Hindlimb muscle (tissue), 1 donor: Measurements from ENCODE around the gene MUC21. TPM values are rescaled to one million over a fixed set of nuclear protein-coding genes. Genes with fewer than 3 reads are reported as not detected.
"Not testable (repeated sequence)": the region's sequence is repeated elsewhere in the genome, so short reads cannot be mapped to it uniquely, and the experiment has no call there.

ENCODE experiments used
- DNase-seq: peaks from one replicate; pipeline ENCODE4 v3.0.0-alpha.2; 2013
- polyA plus RNA-seq: library from polyadenylated mRNA; unstranded; fragments of 120-200 nt; gene quantifications from one replicate; pipeline ENCODE4 v1.2.1, GENCODE V29; 2013; ENCODE audit not compliant: insufficient read length

Gene MUC21
- polyA plus RNA-seq, result not detected

DNA sequence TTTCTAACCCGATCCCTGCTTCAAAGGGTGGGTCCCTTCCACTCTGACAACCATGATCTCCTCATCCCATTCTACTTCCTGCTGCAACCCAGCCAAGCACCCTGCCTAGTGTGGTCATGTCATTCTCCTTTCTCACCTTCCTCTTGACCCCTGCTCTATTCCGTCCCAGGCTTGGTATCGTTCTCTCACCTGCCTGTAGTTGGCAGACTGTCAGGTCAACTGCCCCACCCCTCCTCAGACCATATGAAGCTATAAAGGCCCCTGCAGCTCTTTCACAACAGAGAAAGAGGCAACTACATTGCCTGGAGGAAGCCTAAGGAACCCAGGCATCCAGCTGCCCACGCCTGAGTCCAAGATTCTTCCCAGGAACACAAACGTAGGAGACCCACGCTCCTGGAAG, at the start of gene MUC21:
MUC21 (plus strand) TSS at position 280 of the 400 bp plus-strand sequence. CDS start 241 bp downstream, outside the sequence.
- no peak for DNase-seq

DNA sequence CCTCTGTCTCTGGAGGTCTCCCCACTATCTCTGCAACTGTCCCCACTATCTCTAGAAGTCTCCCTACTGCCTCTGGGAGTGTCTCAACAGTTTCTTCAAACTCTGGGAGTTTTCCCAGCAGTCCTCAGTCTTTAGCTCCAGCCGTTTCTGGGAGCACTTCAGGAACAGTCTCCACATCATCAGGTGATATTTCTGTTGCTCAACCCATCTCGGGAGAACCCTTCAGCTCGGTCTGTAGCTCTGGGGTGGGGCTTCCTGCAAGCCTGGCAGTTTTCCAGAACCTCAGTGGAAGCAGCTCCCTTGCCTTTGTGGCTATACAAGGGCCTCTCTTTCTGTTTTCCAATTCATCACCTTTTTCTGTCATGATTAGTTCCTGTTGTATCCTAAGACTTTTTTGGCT, 48.5 kb upstream of the MUC21 start:
- no peak for DNase-seq

- no peak for DNase-seq
Measured at GRCh38 chr6:30937265-30937664, 46.3 kb upstream of the MUC21 start.

DNA sequence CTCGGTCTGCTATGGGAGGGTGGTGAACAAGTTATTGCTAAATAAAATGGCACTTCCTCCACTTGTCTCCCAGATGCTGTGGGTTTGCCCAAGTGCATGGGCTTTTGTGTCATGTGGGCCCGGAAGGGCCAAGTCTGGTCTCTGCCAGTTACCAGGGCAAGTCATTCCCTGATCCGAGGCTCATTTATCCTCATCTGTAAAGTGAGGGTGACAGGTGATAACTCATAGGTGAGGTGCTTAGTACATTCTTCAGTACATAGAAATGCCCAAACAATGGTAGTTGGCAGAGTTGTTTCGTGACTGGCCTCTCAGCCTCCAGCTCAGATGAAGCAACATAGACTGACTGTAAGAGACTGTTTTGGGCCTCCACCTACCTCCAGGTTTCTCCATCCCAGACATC, 44.8 kb upstream of the MUC21 start:
- DNase-seq, result no peak

DNA sequence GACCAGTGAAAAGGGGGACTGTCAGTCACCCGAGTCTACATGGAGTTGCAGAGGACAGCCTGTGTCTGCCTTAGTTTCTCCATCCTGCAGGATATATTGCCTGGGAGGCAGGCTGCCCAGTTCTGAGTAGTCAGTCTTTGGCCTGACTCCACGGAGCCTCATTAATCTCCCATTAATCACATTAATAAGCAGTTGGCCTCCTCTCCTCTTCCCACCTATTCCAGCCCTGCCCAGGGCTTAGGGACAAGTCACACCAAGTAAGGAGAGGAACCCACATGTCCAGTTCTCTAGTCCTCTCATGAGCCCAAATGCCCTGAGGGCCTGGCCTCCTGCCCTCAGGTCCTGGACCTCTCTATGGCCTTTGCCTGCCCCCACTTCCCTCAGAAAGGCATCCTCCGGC, 44.0 kb upstream of the MUC21 start:
- no peak for DNase-seq

DNA sequence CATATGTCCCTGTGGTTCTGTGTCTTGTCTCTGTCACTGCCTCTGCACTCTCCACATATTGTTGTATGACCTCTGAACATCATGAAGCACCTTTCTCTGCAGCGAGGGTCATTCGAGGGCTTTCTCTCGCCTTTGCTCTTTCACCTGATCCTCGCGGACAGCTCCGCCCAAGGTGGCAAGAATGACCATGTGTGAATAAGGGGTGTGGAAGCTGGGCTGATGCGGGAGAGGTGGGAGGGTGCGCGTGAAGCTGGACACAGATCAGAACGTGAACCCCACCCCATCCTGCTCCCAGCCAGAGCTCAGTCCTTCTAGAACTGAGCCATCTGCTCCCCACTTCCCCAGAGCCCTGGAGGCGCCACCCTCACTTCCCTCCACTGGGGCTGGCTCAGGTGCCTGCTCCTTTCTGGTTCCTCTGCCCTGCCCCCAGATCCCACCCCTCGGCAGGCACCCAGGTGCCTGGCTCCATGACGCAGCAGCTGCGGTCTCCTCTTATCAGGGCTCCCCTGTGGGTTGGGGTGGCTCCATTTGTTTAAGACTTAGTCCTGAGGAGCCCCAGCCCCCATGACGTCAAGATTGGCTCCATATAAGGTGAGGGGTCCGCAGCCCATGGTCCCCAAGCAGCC, 43.0 kb upstream of the MUC21 start, which contains the start of gene MUCL3:
MUCL3 (plus strand) TSS at position 613 of the 626 bp plus-strand sequence. CDS start 27 bp downstream, outside the sequence.
- no peak for DNase-seq

- DNase-seq, result no peak
Measured at GRCh38 chr6:30942338-30943060, 41.0 kb upstream of the MUC21 start.

GRCh38 chr6:30944051-30944450, 39.5 kb upstream of the MUC21 start:
- no peak for DNase-seq

DNA sequence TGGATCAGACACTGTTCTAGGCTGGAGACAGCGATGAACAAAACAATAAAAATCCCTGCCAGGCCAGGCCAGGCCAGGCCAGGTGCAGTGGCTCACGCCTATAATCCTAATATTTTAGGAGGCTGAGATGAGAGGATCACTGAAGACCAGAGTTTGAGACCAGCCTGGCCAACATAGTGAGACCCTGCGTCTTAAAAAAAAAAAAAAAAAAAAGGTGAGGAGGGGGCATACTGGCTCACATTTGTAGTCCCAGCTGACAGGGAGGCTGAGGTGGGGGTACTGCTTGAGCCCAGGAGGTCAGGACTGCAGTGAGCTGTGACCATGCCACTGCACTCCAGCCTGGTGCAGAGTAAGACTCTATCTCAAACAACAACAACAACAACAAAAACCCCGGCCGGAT, 38.2 kb upstream of the MUC21 start:
- DNase-seq, result no peak

DNA sequence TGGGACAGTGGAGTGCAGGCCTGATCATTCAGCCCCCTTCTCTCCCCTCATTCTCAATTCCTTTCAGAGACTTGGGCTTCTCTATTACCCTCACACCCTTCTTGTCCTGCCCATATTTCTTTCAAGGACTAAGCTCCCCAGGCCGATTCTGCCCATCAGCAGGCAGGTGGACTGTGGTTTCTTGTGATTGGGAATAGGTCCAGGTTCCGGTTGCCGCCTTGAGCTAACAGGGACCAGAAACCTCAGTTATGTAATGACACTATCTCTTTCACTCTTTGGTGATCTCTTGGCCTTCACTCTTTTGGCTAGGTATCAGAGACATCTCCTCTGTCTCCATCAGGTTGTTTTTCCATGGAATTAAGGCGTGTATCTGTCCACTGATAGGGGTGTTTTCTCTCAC, 36.3 kb upstream of the MUC21 start:
- DNase-seq, result no peak

- no peak for DNase-seq
Measured at GRCh38 chr6:30948811-30949210, 34.7 kb upstream of the MUC21 start.

- DNase-seq, result no peak
Measured at GRCh38 chr6:30951907-30952469, 31.5 kb upstream of the MUC21 start.

- DNase-seq, result no peak
Measured at GRCh38 chr6:30954631-30955366, 28.7 kb upstream of the MUC21 start.

DNA sequence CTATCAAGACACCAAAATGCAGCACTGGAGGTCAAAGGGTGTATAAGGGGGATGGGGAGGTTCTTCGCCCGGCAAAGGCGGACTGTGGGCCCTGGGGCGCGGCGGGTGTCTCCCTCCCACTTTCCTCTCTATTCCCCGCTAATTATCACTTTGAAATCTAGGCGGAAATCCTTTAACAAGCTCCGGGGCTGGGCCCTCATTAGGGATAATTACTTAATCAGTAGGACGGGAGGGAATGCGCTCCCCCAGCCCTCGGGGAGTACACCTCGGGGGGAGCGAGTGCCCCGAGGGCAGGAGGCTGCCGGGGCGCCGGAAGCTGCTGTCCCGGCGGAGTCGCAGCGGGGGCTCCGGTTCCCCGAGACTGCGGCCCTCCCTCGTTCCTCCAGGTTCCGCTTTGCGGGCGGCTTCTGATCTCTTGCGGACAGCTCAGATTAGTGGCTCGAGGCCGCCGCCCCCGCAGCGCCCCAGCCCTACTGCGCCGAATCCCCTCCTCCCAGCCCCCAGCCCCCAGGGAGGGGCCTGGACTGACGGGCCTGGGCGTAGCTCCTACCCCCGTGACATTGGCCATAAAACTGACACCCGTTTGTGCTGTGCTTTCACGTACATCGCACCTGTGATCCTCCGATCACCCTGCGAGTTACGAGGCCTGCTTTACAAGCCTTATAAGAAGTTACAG, 28.0 kb upstream of the MUC21 start:
- DNase-seq, result peak; percentile 46

- no peak for DNase-seq
Measured at GRCh38 chr6:30957716-30958115, 25.8 kb upstream of the MUC21 start.

DNA sequence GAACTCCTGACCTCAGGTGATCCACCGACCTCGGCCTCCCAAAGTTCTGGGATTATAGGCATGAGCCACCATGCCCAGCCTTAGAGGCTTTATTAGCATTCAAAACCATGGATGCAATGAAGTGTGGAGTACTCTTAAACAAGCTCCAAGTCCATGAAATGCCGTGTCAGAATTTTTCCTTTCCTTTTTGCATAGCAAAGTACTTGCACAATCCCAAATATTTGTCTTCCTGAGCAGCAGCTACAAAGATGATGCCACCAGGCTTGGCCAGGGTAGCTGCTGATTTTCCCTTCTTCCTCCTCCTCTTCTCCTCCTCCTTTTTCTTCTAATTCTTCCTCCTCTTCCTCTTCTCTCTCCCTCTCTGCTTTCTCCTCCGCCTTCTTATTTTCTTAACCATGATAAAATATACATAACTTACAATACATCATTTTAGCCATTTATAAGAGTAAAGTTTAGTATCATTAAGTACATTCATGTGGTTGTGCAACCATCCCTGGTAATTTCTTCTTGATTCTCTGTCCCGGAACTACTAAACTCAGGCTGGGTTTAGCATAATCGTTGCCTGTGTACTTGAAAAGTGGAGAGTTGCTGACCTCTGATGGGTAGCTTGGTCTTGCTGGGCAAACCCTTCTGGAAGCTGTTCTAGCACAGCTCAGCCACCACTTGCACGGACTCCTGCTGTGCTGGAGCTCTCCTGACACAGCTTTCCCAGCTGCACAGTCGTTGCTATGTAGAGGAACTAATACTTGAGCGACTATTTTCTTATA, 22.4 kb upstream of the MUC21 start:
- no peak for DNase-seq

DNA sequence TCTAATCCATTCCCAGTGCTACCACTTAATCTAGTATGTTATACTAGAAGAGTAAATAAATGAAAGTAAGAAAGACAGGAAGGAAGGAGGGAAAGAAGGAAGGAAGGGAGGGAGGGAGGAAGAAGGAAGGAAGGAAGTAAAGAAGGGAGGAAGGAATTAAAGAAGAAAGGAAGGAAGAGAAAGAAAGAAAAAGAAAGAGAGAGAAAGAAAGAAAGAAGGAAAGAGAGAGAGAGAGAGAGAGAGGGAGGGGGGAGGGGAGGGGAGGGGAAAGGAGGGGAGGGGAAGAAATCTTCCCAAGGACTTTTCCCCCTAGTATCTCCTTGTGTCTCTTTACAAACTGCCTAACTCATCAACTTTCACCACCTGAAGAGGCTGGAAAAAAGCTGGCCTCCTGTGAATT, 20.8 kb upstream of the MUC21 start:
- DNase-seq, result no peak

- no peak for DNase-seq
Measured at GRCh38 chr6:30963641-30964040, 19.9 kb upstream of the MUC21 start.

- no peak for DNase-seq
Measured at GRCh38 chr6:30964075-30964474, 19.4 kb upstream of the MUC21 start.

GRCh38 chr6:30965140-30965601, 18.3 kb upstream of the MUC21 start:
- DNase-seq, result no peak

DNA sequence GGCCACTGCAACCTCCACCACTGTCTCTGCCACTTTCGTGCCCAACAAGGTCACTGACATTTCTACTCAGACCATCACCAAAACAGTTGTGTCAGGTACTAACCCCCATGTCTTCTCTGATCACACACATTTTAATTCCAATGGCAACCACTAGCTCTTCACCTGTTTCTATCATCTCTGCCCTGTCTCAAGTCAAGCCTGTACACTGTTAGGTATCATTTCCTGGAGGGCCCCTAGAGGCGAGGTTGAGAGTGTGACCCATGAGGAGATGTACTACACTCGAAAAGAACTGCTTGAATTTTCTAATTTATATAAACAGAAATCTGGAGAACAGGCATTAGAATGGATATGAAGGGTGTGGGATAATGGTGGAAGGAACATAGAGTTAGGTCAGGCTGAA, 17.4 kb upstream of the MUC21 start:
- no peak for DNase-seq

DNA sequence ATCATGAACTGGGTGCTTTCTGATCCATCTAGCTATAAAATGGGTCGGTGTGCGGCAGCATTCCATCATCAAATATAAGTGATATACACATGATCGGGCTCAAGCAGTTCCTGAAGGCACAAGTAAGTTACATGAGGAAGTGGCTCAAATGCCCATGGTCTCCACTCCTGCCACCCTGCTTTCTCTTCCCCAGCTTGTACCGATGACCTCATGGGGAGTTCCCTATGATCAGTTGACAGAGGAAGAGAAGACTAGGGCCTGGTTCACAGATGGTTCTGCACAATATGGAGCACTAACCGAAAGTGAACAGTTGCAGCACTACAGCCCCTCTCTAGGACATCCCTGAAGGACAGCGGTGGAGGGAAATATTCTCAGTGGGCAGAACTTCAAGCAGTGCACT, 14.3 kb upstream of the MUC21 start:
- DNase-seq, result not testable (repeated sequence)
